ENCODE data around the gene MUC13. TPM values are rescaled to one million over a fixed set of nuclear protein-coding genes. Genes with fewer than 3 reads are reported as not detected.

The MUC13 gene
- total RNA-seq, 1 donor from 2014 or later, result not detected

- Mint-ChIP-seq H3K27ac (ENCODE audit: unreplicated experiment) (peak overlapping the region; percentile 67), H3K9me3 (ENCODE audit: low read depth) (no peaks in the 10 kb centered on the region), H3K36me3 (ENCODE audit: low read depth) (peaks cover 8% of the 10 kb centered on the region), H3K4me3 (ENCODE audit: unreplicated experiment) (no peak overlapping the region), H3K27me3 (ENCODE audit: low read depth) (no peaks in the 10 kb centered on the region), H3K4me1 (ENCODE audit: low read depth) (peaks cover 70% of the 10 kb centered on the region)
- TF ChIP-seq, protein P1, sequence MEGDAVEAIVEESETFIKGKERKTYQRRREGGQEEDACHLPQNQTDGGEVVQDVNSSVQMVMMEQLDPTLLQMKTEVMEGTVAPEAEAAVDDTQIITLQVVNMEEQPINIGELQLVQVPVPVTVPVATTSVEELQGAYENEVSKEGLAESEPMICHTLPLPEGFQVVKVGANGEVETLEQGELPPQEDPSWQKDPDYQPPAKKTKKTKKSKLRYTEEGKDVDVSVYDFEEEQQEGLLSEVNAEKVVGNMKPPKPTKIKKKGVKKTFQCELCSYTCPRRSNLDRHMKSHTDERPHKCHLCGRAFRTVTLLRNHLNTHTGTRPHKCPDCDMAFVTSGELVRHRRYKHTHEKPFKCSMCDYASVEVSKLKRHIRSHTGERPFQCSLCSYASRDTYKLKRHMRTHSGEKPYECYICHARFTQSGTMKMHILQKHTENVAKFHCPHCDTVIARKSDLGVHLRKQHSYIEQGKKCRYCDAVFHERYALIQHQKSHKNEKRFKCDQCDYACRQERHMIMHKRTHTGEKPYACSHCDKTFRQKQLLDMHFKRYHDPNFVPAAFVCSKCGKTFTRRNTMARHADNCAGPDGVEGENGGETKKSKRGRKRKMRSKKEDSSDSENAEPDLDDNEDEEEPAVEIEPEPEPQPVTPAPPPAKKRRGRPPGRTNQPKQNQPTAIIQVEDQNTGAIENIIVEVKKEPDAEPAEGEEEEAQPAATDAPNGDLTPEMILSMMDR (IDR thresholded peaks at IDR 0.05), result no peak
- no peak for DNase-seq (ENCODE audit: low spot score)
These were observed 58.1 kb downstream of the MUC13 start for GRCh38 chr3:124876401-124876878.

GRCh38 chr3:124873226-124873625 is 61.3 kb downstream of the MUC13 start:
- Mint-ChIP-seq H3K27ac (ENCODE audit: unreplicated experiment) (no peak overlapping the region), H3K9me3 (ENCODE audit: low read depth) (no peaks in the 10 kb centered on the region), H3K4me3 (ENCODE audit: unreplicated experiment) (no peak overlapping the region), H3K36me3 (ENCODE audit: low read depth) (peaks cover 22% of the 10 kb centered on the region), H3K27me3 (ENCODE audit: low read depth) (no peaks in the 10 kb centered on the region), H3K4me1 (ENCODE audit: low read depth) (peaks cover 56% of the 10 kb centered on the region)
- TF ChIP-seq, protein P1 (IDR thresholded peaks at IDR 0.05), result no peak
- DNase-seq (ENCODE audit: low spot score), result no peak

GRCh38 chr3:124867511-124867910 is 67.0 kb downstream of the MUC13 start:
- Mint-ChIP-seq H3K36me3 (ENCODE audit: low read depth) (peaks cover 35% of the 10 kb centered on the region), H3K27ac (ENCODE audit: unreplicated experiment) (no peak overlapping the region), H3K27me3 (ENCODE audit: low read depth) (no peaks in the 10 kb centered on the region), H3K4me3 (ENCODE audit: unreplicated experiment) (no peak overlapping the region), H3K9me3 (ENCODE audit: low read depth) (no peaks in the 10 kb centered on the region), H3K4me1 (ENCODE audit: low read depth) (peaks cover 33% of the 10 kb centered on the region)
- TF ChIP-seq, protein P1 (IDR thresholded peaks at IDR 0.05), result no peak
- DNase-seq (ENCODE audit: low spot score), result no peak

DNA sequence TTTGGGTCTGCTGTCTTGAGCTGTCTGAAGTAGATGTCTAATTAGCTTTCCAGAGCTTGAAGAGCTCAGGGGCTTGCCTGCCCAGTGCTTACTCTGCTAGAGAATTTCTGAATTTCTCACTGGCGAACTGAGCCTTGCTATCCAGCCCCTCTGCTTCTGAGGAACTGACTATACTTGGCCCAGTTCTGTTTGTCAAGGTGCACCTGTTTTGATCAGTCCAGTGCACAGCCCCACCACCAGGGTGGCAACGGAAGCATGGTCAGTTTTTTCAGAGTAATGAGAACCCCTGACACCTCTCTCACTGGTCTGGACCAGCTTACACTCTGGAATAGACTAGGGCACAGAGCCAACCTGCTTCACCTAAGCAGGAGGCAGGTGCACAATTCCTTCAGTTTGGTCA is 72.5 kb downstream of the MUC13 start:
- H3K36me3 Mint-ChIP-seq (ENCODE audit: low read depth), result peaks cover 15% of the 10 kb centered on the region
- H3K9me3 Mint-ChIP-seq (ENCODE audit: low read depth), result peaks cover 2% of the 10 kb centered on the region
- peak overlapping the region; percentile 93 for H3K27ac Mint-ChIP-seq (ENCODE audit: unreplicated experiment)
- no peaks in the 10 kb centered on the region for H3K27me3 Mint-ChIP-seq (ENCODE audit: low read depth)
- peaks cover 67% of the 10 kb centered on the region for H3K4me1 Mint-ChIP-seq (ENCODE audit: low read depth)
- no peak for DNase-seq (ENCODE audit: low spot score)
- H3K4me3 Mint-ChIP-seq (ENCODE audit: unreplicated experiment), result no peak overlapping the region
- TF ChIP-seq, protein P1 (IDR thresholded peaks at IDR 0.05), result no peak

- no peak for DNase-seq (ENCODE audit: low spot score)
- peaks cover 2% of the 10 kb centered on the region for H3K9me3 Mint-ChIP-seq (ENCODE audit: low read depth)
These were observed 73.5 kb downstream of the MUC13 start for GRCh38 chr3:124861041-124861440.

More at GRCh38 chr3:124861041-124861440, 73.5 kb downstream of the MUC13 start:
- TF ChIP-seq, protein P1 (IDR thresholded peaks at IDR 0.05), result no peak
- no peaks in the 10 kb centered on the region for H3K27me3 Mint-ChIP-seq (ENCODE audit: low read depth)
- peaks cover 66% of the 10 kb centered on the region for H3K4me1 Mint-ChIP-seq (ENCODE audit: low read depth)
- H3K36me3 Mint-ChIP-seq (ENCODE audit: low read depth), result peaks cover 12% of the 10 kb centered on the region
- peak overlapping the region; percentile 43 for H3K4me3 Mint-ChIP-seq (ENCODE audit: unreplicated experiment)
- peak overlapping the region; percentile 93 for H3K27ac Mint-ChIP-seq (ENCODE audit: unreplicated experiment)
